Measurements from ENCODE around the gene RHOT1. TPM values are rescaled to one million over a fixed set of nuclear protein-coding genes. Genes with fewer than 3 reads are reported as not detected.
"Not testable (repeated sequence)": the region's sequence is repeated elsewhere in the genome, so short reads cannot be mapped to it uniquely, and the experiment has no call there.

The RHOT1 gene
- total RNA-seq, 1 experiment from 2014 or later: 49.2 TPM

- no peaks in the 10 kb centered on the region for H3K9me3 ChIP-seq (replicated peaks)
- H3K36me3 ChIP-seq: no peaks in the 10 kb centered on the region
- DNase-seq: no peak
- H3K4me1 ChIP-seq: no peaks in the 10 kb centered on the region
- H3K4me3 ChIP-seq: no peak overlapping the region
- peaks cover 6% of the 10 kb centered on the region; the same call in 1 of the 2 replicates for H3K27me3 ChIP-seq
- no peak overlapping the region for H3K27ac ChIP-seq
Observed at GRCh38 chr17:32256701-32257019, 114.4 kb downstream of the RHOT1 start.

GRCh38 chr17:32258383-32259140, 116.3 kb downstream of the RHOT1 start:
- DNase-seq: no peak
- Histone ChIP-seq H3K9me3 (replicated peaks) (no peaks in the 10 kb centered on the region), H3K4me3 (no peak overlapping the region), H3K27ac (no peak overlapping the region), H3K27me3 (peaks cover 8% of the 10 kb centered on the region; the same call in 1 of the 2 replicates), H3K36me3 (no peaks in the 10 kb centered on the region), H3K4me1 (no peaks in the 10 kb centered on the region)

- H3K36me3 ChIP-seq: no peaks in the 10 kb centered on the region
Observed at GRCh38 chr17:32259586-32259985, 117.3 kb downstream of the RHOT1 start.

GRCh38 chr17:32261417-32261736, 119.1 kb downstream of the RHOT1 start:
- Histone ChIP-seq H3K27me3 (peaks cover 21% of the 10 kb centered on the region; the same call in 1 of the 2 replicates), H3K27ac (no peak overlapping the region), H3K4me3 (no peak overlapping the region), H3K4me1 (no peaks in the 10 kb centered on the region), H3K36me3 (no peaks in the 10 kb centered on the region), H3K9me3 (replicated peaks) (no peaks in the 10 kb centered on the region)
- no peak for DNase-seq

More at GRCh38 chr17:32259586-32259985, 117.3 kb downstream of the RHOT1 start:
- no peaks in the 10 kb centered on the region for H3K4me1 ChIP-seq
- H3K27me3 ChIP-seq: peaks cover 13% of the 10 kb centered on the region; the same call in 1 of the 2 replicates
- H3K4me3 ChIP-seq: no peak overlapping the region
- no peaks in the 10 kb centered on the region for H3K9me3 ChIP-seq (replicated peaks)
- no peak for DNase-seq
- H3K27ac ChIP-seq: no peak overlapping the region

GRCh38 chr17:32261936-32262510, 119.7 kb downstream of the RHOT1 start:
- DNase-seq: no peak
- Histone ChIP-seq H3K27ac (no peak overlapping the region), H3K4me1 (no peaks in the 10 kb centered on the region), H3K36me3 (no peaks in the 10 kb centered on the region), H3K4me3 (no peak overlapping the region), H3K9me3 (replicated peaks) (no peaks in the 10 kb centered on the region), H3K27me3 (peaks cover 28% of the 10 kb centered on the region)

- not testable (repeated sequence) for H3K36me3 ChIP-seq; H3K9me3 ChIP-seq (replicated peaks); DNase-seq; H3K4me3 ChIP-seq; H3K27ac ChIP-seq; H3K4me1 ChIP-seq
- peaks cover 37% of the 10 kb centered on the region for H3K27me3 ChIP-seq
Observed at GRCh38 chr17:32263515-32263914, 121.2 kb downstream of the RHOT1 start.

- no peak overlapping the region for H3K27ac ChIP-seq
- H3K9me3 ChIP-seq (replicated peaks): no peaks in the 10 kb centered on the region
- no peak for DNase-seq
- no peaks in the 10 kb centered on the region for H3K36me3 ChIP-seq
- H3K4me3 ChIP-seq: no peak overlapping the region
- peaks cover 44% of the 10 kb centered on the region for H3K27me3 ChIP-seq
- H3K4me1 ChIP-seq: peaks cover 3% of the 10 kb centered on the region
Observed at GRCh38 chr17:32264140-32264799, 122.0 kb downstream of the RHOT1 start.

GRCh38 chr17:32264823-32265191, 122.5 kb downstream of the RHOT1 start:
- H3K4me3 ChIP-seq: no peak overlapping the region
- H3K9me3 ChIP-seq (replicated peaks): no peaks in the 10 kb centered on the region
- no peaks in the 10 kb centered on the region for H3K36me3 ChIP-seq
- no peak for DNase-seq
- H3K4me1 ChIP-seq: peaks cover 7% of the 10 kb centered on the region
- H3K27ac ChIP-seq: no peak overlapping the region
- H3K27me3 ChIP-seq: peaks cover 41% of the 10 kb centered on the region

- H3K9me3 ChIP-seq (replicated peaks): no peaks in the 10 kb centered on the region
- peaks cover 7% of the 10 kb centered on the region for H3K4me1 ChIP-seq
- no peak for DNase-seq
- no peak within 1 kb of the TSS for H3K27ac ChIP-seq
- H3K27me3 ChIP-seq: peaks cover 38% of the 10 kb centered on the region
- H3K36me3 ChIP-seq: no peaks in the 10 kb centered on the region
- H3K4me3 ChIP-seq: peak within 1 kb of the TSS; percentile 29
Observed at GRCh38 chr17:32265192-32265923, 123.1 kb downstream of the RHOT1 start, which contains the start of gene RHBDL3. TSS of gene RHBDL3 (plus strand) at chr17:32265832. CDS start at chr17:32266190, 358 bp downstream.

GRCh38 chr17:32266051-32266388, 123.7 kb downstream of the RHOT1 start:
- Histone ChIP-seq H3K36me3 (no peaks in the 10 kb centered on the region), H3K9me3 (replicated peaks) (no peaks in the 10 kb centered on the region), H3K27ac (no peak overlapping the region), H3K27me3 (peaks cover 38% of the 10 kb centered on the region), H3K4me3 (peak overlapping the region; percentile 29), H3K4me1 (peaks cover 7% of the 10 kb centered on the region)
- no peak for DNase-seq

- H3K4me1 ChIP-seq: peaks cover 7% of the 10 kb centered on the region
- no peak overlapping the region for H3K27ac ChIP-seq
- no peak for DNase-seq
- peak overlapping the region; percentile 29 for H3K4me3 ChIP-seq
- no peaks in the 10 kb centered on the region for H3K36me3 ChIP-seq
- no peaks in the 10 kb centered on the region for H3K9me3 ChIP-seq (replicated peaks)
- H3K27me3 ChIP-seq: peaks cover 38% of the 10 kb centered on the region
Observed at GRCh38 chr17:32266389-32267301, 124.3 kb downstream of the RHOT1 start.

- H3K9me3 ChIP-seq (replicated peaks): no peaks in the 10 kb centered on the region
- H3K27ac ChIP-seq: no peak overlapping the region
- no peaks in the 10 kb centered on the region for H3K36me3 ChIP-seq
- H3K27me3 ChIP-seq: peaks cover 38% of the 10 kb centered on the region
- H3K4me3 ChIP-seq: no peak overlapping the region
- DNase-seq: no peak
- peaks cover 7% of the 10 kb centered on the region for H3K4me1 ChIP-seq
Observed at GRCh38 chr17:32267690-32268205, 125.4 kb downstream of the RHOT1 start.

- peaks cover 34% of the 10 kb centered on the region for H3K27me3 ChIP-seq
- no peak for DNase-seq
- no peak overlapping the region for H3K4me3 ChIP-seq
- peaks cover 7% of the 10 kb centered on the region for H3K4me1 ChIP-seq
- no peak overlapping the region for H3K27ac ChIP-seq
- no peaks in the 10 kb centered on the region for H3K36me3 ChIP-seq
- H3K9me3 ChIP-seq (replicated peaks): no peaks in the 10 kb centered on the region
Observed at GRCh38 chr17:32268734-32269288, 126.5 kb downstream of the RHOT1 start.

- peak; percentile 58 to 71 for DNase-seq
Observed at GRCh38 chr17:32269377-32269776, 127.1 kb downstream of the RHOT1 start.

More at GRCh38 chr17:32269377-32269776, 127.1 kb downstream of the RHOT1 start:
- Histone ChIP-seq H3K9me3 (replicated peaks) (no peaks in the 10 kb centered on the region), H3K4me1 (peaks cover 7% of the 10 kb centered on the region), H3K36me3 (no peaks in the 10 kb centered on the region), H3K27ac (no peak overlapping the region), H3K27me3 (peaks cover 33% of the 10 kb centered on the region), H3K4me3 (no peak overlapping the region)
